GM13977 (cell line): ENCODE results near the gene SPNS2.

Source experiments
- DNase-seq: peaks from one replicate; pipeline ENCODE4 v3.0.0; 2012; ENCODE audit warnings: low spot score
- in situ Hi-C: fragments of 300-500 bp; cut with MboI; formaldehyde crosslinking; loops from one replicate; pipeline ENCODE4 v1.12.0; 2022; ENCODE audit warnings: low sequenced_read_pairs, low pct_unique_long_range_greater_than_20kb, mixed read lengths, inconsistent platforms; ENCODE audit not compliant: unreplicated experiment
- TF ChIP-seq, protein P1 (sequence below): IDR thresholded peaks from 2 replicates; pipeline ENCODE4 v1.5.1; 2012; ENCODE audit warnings: mild to moderate bottlenecking, control low read depth; ENCODE audit not compliant: insufficient read depth; ENCODE audit errors: extremely low read depth, missing control alignments

Gene SPNS2

GRCh38 chr17:4559966-4560365, 61.3 kb downstream of the SPNS2 start:
- DNase-seq, result no peak
- in situ Hi-C loops, result no loop called here
- TF ChIP-seq, protein P1, sequence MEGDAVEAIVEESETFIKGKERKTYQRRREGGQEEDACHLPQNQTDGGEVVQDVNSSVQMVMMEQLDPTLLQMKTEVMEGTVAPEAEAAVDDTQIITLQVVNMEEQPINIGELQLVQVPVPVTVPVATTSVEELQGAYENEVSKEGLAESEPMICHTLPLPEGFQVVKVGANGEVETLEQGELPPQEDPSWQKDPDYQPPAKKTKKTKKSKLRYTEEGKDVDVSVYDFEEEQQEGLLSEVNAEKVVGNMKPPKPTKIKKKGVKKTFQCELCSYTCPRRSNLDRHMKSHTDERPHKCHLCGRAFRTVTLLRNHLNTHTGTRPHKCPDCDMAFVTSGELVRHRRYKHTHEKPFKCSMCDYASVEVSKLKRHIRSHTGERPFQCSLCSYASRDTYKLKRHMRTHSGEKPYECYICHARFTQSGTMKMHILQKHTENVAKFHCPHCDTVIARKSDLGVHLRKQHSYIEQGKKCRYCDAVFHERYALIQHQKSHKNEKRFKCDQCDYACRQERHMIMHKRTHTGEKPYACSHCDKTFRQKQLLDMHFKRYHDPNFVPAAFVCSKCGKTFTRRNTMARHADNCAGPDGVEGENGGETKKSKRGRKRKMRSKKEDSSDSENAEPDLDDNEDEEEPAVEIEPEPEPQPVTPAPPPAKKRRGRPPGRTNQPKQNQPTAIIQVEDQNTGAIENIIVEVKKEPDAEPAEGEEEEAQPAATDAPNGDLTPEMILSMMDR, result no peak

- in situ Hi-C loops, result no loop called here
Observed at GRCh38 chr17:4560421-4560820, 61.7 kb downstream of the SPNS2 start, which contains the start of gene GGT6. GGT6 (minus strand) TSS chr17:4560577; CDS start chr17:4560521, 56 bp downstream.

DNA sequence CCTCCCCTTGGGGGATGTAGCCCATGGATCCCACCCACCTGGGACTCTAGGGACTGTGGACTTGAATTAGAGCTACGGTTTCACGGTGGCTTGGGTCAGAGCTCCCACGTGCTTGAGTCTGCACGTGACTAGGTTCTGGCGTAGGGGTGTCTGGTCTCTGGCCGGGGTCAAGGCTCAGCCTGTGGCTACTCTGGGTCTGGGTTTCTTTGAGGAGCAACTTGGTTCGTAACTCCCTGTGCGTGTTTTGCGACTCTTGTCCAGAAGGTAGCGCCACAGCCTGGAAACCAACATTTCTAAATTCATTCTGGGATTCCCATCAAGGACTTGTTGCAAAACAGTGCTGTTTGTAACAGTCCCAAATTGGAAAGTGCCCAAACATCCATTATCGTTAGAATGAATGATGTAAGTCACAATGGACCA, 62.2 kb downstream of the SPNS2 start:
- TF ChIP-seq, protein P1, result no peak
- no peak for DNase-seq
- in situ Hi-C loops, result no loop called here

More at GRCh38 chr17:4560421-4560820, 61.7 kb downstream of the SPNS2 start, which contains the start of gene GGT6:
- no peak for DNase-seq
- TF ChIP-seq, protein P1, result no peak

GRCh38 chr17:4562015-4562969, 63.6 kb downstream of the SPNS2 start:
- TF ChIP-seq, protein P1, result no peak
- in situ Hi-C loops, result no loop called here

GRCh38 chr17:4565209-4566141, 66.8 kb downstream of the SPNS2 start:
- in situ Hi-C loops, result no loop called here
- TF ChIP-seq, protein P1, result peak; percentile 89
- peak; percentile 73 for DNase-seq

More at GRCh38 chr17:4562015-4562969, 63.6 kb downstream of the SPNS2 start:
- DNase-seq, result no peak

DNA sequence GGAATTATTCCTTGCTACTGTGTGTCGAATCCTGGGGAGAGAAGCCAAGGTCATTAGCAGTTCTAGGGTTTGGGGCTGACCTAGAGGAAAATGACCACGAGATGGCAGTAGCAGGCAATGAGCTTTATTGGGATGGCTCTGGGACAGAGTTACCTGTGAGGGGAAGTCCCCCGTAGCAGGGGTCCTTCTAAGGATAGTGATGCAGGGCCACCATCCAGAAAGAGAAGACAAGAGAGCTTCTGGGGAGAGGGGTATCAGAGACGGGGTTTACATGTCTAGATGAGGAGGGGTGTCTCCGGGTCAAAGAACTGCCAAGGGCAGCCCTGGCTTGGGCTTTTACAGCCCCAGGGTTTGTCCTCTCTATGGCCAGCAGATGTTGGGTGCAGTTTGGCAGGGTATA, 68.1 kb downstream of the SPNS2 start:
- TF ChIP-seq, protein P1, result peak; percentile 83
- peak; percentile 70 for DNase-seq
- in situ Hi-C loops, result no loop called here
